ENCODE data around the gene SLC7A14.
A peak's percentile ranks its signal among the peaks of the same experiment; 100 is the strongest.

Gene SLC7A14

GRCh38 chr3:170432416-170432815, 153.5 kb downstream of the SLC7A14 start:
- H3K4me3 ChIP-seq (ENCODE audit: low read depth, low read length) = no peak overlapping the region
- no peak for DNase-seq (ENCODE audit: low read depth)
- TF ChIP-seq, protein P1, sequence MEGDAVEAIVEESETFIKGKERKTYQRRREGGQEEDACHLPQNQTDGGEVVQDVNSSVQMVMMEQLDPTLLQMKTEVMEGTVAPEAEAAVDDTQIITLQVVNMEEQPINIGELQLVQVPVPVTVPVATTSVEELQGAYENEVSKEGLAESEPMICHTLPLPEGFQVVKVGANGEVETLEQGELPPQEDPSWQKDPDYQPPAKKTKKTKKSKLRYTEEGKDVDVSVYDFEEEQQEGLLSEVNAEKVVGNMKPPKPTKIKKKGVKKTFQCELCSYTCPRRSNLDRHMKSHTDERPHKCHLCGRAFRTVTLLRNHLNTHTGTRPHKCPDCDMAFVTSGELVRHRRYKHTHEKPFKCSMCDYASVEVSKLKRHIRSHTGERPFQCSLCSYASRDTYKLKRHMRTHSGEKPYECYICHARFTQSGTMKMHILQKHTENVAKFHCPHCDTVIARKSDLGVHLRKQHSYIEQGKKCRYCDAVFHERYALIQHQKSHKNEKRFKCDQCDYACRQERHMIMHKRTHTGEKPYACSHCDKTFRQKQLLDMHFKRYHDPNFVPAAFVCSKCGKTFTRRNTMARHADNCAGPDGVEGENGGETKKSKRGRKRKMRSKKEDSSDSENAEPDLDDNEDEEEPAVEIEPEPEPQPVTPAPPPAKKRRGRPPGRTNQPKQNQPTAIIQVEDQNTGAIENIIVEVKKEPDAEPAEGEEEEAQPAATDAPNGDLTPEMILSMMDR (IDR thresholded peaks at IDR 0.05; ENCODE audit: insufficient read depth, low read depth, low read length, missing control alignments) = no peak

GRCh38 chr3:170431054-170431453, 154.8 kb downstream of the SLC7A14 start:
- TF ChIP-seq, protein P1 (IDR thresholded peaks at IDR 0.05; ENCODE audit: insufficient read depth, low read depth, low read length, missing control alignments) = no peak
- no peak overlapping the region for H3K4me3 ChIP-seq (ENCODE audit: low read depth, low read length)
- DNase-seq (ENCODE audit: low read depth) = no peak

DNA sequence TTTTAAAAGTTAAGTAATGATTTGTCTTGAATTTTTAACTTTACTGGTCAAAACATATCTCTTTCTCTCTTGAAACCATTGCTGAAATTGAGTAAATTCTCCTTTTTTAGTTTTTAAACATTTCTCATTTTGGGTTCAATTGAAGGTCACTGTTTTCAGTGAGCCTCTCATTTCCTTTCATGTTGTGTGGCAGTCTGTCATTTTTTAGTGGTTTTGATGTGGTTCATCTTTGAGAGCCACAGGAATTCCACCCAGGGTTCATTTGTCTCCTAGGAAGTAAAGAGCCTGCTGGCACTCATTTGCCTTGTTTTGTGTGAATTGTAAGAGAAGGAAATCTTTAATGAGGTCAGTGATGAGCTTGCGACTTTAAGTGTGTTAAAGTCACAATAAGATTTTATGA, 156.8 kb downstream of the SLC7A14 start:
- TF ChIP-seq, protein P1 (IDR thresholded peaks at IDR 0.05; ENCODE audit: insufficient read depth, low read depth, low read length, missing control alignments) = no peak
- H3K4me3 ChIP-seq (ENCODE audit: low read depth, low read length) = no peak overlapping the region
- DNase-seq (ENCODE audit: low read depth) = peak; percentile 54

DNA sequence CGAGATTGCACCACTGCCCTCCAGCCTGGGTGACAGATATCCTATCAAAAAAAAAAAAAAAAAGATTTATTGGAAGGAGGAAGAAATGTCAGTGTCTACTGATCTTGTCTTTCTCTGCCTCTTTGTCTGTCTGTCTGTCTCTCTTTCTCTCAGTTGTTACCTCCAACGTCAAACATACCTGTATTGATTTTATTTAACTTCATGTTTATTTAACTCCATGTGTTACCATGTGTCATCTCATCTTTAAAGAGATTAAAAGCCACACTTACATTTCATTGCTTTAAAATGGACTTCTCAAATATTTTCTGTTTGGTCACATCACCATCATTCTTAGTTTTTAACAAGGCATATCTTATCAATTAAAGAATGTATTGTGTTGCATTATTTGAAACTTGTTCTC, 157.8 kb downstream of the SLC7A14 start:
- no peak overlapping the region for H3K4me3 ChIP-seq (ENCODE audit: low read depth, low read length)
- TF ChIP-seq, protein P1 (IDR thresholded peaks at IDR 0.05; ENCODE audit: insufficient read depth, low read depth, low read length, missing control alignments) = no peak
- DNase-seq (ENCODE audit: low read depth) = no peak

- DNase-seq (ENCODE audit: low read depth) = no peak
- H3K4me3 ChIP-seq (ENCODE audit: low read depth, low read length) = no peak overlapping the region
- TF ChIP-seq, protein P1 (IDR thresholded peaks at IDR 0.05; ENCODE audit: insufficient read depth, low read depth, low read length, missing control alignments) = no peak
These were observed 159.6 kb downstream of the SLC7A14 start for GRCh38 chr3:170426240-170426797.

GRCh38 chr3:170425491-170426239, 160.2 kb downstream of the SLC7A14 start:
- no peak for DNase-seq (ENCODE audit: low read depth)

More at GRCh38 chr3:170425491-170426239, 160.2 kb downstream of the SLC7A14 start:
- TF ChIP-seq, protein P1 (IDR thresholded peaks at IDR 0.05; ENCODE audit: insufficient read depth, low read depth, low read length, missing control alignments) = no peak
- no peak overlapping the region for H3K4me3 ChIP-seq (ENCODE audit: low read depth, low read length)

Measured in GM12865 (cell line).